Loucy (cell line): ENCODE data around the gene ULK3.

Experiments
- EZH2phosphoT487 ChIP-seq: fragments of 200-600 bp; IDR thresholded peaks from 2 replicates; pipeline ENCODE4 v1.6.1; 2018; ENCODE audit warnings: antibody characterized with exemption, mild to moderate bottlenecking, moderate library complexity, borderline replicate concordance
- TF ChIP-seq, protein P1 (sequence below): fragments of 200-600 bp; sonication (generic); conservative IDR thresholded peaks from 2 replicates; pipeline ENCODE4 v1.5.1; 2014; ENCODE audit warnings: mild to moderate bottlenecking, antibody characterized with exemption, low read length

DNA sequence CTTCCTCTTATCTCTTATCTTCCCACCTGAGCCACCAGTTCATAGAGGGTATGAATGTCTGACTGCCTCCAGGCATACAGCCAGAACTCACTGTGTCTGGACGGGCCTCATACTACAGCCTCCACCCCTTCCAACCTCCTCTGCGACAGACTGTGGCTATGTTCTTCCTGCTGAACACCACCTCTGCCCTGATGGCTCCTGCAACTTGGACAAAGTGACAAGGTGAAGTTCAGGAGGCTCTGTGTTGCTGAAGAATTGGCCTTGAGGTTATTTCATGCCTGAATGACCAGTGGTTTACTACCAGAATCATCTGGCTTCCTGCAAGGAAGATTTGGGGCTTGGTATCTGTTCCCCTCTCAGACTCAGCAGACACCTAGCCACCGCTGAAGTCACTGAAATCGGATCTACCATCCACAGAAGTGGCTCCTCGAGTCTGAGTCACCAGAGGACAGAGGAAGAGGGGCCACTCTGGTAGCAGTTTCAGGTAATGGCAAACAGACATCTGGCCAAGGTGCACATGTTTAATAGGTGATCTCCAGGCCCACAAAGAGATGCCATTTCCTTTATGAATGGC lies 14.2 kb upstream of the ULK3 start:
- TF ChIP-seq, protein P1, sequence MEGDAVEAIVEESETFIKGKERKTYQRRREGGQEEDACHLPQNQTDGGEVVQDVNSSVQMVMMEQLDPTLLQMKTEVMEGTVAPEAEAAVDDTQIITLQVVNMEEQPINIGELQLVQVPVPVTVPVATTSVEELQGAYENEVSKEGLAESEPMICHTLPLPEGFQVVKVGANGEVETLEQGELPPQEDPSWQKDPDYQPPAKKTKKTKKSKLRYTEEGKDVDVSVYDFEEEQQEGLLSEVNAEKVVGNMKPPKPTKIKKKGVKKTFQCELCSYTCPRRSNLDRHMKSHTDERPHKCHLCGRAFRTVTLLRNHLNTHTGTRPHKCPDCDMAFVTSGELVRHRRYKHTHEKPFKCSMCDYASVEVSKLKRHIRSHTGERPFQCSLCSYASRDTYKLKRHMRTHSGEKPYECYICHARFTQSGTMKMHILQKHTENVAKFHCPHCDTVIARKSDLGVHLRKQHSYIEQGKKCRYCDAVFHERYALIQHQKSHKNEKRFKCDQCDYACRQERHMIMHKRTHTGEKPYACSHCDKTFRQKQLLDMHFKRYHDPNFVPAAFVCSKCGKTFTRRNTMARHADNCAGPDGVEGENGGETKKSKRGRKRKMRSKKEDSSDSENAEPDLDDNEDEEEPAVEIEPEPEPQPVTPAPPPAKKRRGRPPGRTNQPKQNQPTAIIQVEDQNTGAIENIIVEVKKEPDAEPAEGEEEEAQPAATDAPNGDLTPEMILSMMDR: no peak
- no peak for TF ChIP-seq EZH2phosphoT487
